Stimulated activated CD8-positive, alpha-beta memory T cell treated with anti-CD3 and anti-CD28 coated beads, Interleukin-15, amount 100 ng/mL, for 1 hour (primary cell): ENCODE results near the gene PLEKHN1.
A peak's percentile ranks its signal among the peaks of the same experiment; 100 is the strongest.
"Not testable (repeated sequence)": the region's sequence is repeated elsewhere in the genome, so short reads cannot be mapped to it uniquely, and the experiment has no call there.

ENCODE experiments used
- DNase-seq: peaks from one replicate; pipeline ENCODE4 v3.0.0-alpha.2; 2020; ENCODE audit warnings: low read depth

Gene PLEKHN1

DNA sequence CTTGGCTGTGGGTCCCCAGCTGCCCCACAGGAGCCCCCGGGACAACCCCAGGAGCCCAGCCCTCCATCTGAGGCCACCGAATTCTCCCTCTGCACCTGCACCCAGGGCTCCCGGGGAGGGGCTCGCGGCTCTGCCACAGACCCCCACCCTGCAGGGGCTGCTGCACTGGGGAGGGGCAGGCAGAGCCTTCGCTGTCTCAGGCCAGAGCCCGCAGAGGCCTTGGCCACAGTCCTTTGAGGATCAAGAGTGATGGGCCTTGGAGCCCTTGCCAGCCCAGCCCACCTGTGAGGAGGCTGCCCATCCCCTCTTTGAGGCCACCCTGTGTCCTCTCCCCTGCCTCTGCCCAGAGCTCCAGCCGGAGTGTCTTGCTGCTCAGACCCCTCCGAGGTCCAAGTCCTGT, 9.1 kb downstream of the PLEKHN1 start:
- DNase-seq = no peak

DNA sequence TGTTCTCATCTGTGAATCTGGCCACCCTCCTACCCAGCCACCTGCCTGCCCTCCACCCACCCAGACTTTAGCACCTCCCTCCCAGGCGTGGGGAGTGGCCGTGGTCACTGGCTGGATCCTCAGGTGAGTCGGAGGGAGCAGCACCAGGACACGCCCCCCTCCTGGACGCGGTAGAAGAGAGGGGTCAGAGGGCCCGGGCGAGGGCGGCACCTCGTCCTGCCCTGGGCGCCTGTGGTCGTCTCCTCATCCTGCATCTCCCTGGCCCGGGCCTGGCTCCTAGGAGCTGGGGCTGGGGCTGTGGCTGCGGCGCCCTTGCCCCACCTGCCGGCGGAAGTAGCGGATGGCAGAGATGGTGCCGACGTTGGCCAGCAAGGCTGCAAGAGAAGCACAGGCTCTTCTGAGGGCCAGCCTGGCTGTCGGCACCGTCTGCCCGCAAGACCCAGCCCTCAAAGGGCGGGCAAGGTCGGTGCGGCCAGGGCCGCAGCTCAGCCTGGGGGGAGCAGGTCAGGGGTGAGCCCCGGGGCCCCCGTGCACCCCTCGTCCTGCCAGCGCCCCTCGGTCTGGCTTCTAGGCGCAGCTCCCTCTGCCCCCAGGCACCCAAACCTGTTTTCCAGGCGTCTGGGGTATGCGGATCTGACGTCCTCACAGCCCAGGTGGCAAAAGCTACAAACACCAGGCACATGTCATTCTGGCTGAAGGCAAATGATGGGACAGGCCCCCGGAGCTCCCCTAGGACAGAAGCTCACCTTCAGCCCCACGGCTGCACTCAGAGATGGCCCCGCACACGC, 9.8 kb downstream of the PLEKHN1 start:
- DNase-seq = peak; percentile 39

DNA sequence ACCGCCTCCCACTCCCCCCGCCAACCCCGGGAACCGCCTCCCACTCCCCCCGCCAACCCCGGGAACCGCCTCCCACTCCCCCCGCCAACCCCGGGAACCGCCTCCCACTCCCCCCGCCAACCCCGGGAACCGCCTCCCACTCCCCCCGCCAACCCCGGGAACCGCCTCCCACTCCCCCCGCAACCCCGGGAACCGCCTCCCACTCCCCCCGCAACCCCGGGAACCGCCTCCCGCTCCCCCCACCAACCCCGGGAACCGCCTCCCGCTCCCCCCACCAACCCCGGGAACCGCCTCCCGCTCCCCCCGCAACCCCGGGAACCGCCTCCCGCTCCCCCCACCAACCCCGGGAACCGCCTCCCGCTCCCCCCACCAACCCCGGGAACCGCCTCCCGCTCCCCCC, 10.5 kb downstream of the PLEKHN1 start:
- DNase-seq = not testable (repeated sequence)

DNA sequence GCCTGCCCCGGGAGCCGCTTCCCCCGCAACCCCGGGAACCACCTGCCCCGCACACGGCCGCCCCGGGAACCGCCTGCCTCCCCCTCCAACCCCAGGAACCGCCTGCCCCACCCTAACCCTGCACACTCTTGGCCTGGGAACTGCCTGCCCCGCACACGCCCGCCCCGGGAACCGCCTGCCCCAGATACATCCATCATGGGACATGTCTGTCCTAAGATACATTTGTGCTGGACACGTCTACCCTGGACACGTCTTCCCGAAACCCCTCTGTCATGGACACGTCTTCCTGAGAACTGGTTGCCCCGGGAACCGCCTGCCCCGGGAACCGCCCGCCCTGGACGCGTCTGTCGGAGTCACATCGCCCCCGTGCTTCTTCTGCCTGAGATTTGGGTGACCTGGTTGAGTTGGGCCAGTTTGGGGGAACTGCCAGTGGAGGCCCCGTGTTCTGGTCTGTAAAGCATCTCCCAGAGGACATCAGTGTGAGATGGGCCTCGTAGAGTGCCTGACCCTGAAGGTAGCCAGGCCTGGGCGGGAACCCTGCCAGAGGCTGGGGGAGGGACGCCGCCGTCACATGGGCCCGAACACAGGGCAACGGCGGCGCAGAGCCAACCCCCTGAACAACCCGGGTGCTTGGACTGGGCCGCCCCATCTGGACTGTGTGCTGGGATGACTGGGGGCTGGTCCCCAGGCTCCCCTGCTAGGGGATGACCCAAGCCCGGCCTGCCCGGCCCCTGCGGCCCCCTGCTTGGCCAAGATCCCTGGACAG, 12.0 kb downstream of the PLEKHN1 start:
- no peak for DNase-seq

DNA sequence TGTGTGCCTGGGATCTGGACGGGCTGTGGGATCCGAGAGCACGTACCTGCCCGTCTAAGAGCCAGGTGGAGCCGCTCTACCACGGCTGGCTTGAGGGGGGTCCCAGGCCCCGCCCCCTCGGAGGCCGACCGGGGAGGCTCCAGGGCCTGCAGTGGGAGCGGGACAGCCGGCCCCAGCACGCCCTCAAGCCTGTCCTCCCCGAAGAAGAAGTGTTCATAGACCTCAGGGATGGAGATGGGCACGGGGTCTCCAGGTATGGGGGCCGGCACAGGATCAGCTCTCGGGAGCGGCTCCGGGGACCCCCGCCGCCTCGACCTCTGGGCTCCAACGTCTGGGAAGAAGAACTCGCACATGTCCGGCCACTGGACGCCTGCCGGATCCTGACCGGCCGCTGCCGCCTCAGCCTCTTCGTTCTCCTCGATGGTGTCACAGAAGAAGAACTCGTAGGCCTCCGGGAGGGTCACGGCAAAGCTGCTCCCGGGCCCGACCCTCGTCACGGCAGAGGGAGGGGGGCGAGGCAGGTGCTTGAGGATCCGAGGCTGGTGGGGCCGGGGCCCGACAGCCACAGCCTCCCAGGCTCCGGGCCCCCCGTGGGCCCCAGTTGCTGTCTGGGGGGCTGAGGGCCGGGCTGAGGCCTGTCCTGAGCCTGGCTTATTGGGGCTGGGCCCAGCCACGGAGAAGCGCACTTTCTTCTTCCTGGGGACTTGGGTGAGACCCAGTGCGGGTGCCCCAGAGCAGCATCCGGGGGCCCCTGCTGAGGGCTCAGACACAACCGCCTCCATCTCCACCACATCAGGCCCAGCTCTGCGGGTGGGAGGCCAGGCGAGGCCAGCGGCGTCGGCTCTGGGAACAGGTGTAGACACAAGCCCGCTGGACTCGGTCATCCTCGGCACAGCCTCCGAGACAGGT, 12.8 kb downstream of the PLEKHN1 start:
- no peak for DNase-seq

DNA sequence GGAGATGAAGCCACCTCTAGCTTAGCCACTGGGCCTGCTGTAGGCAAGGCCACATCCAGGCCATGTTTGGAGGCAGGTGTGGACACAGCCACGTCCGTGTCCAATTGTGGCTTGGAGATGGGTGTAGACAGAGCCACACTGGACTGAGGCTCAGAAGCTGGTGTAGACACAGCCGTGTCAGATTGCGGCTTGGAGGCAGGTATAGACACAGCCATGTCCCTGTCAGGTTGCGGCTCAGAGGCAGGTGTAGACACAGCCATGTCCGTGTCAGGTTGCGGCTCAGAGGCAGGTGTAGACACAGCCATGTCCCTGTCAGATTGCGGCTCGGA, 13.4 kb downstream of the PLEKHN1 start:
- DNase-seq = no peak

DNA sequence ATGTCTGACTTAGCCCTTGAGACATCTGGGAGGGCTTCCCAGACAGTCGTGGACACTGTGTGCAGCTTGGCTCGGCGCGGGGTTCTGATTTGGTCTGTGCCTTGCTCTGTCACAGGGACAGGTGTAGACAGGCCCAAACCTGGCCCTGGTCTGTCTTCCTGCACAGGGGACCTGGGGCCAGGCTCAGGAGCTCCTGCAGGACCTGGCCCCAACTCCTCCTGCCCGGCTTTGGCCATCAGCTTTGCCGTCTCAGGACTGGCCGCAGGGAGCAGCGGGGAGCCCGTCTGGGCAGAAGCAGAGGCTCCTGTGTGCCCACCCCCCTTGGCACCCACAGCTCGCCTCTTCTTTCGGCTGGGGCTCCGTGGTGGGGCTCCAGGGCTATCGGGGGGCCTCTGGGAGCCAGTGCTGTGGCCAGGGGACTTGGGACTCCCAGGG, 13.9 kb downstream of the PLEKHN1 start:
- DNase-seq = no peak

DNA sequence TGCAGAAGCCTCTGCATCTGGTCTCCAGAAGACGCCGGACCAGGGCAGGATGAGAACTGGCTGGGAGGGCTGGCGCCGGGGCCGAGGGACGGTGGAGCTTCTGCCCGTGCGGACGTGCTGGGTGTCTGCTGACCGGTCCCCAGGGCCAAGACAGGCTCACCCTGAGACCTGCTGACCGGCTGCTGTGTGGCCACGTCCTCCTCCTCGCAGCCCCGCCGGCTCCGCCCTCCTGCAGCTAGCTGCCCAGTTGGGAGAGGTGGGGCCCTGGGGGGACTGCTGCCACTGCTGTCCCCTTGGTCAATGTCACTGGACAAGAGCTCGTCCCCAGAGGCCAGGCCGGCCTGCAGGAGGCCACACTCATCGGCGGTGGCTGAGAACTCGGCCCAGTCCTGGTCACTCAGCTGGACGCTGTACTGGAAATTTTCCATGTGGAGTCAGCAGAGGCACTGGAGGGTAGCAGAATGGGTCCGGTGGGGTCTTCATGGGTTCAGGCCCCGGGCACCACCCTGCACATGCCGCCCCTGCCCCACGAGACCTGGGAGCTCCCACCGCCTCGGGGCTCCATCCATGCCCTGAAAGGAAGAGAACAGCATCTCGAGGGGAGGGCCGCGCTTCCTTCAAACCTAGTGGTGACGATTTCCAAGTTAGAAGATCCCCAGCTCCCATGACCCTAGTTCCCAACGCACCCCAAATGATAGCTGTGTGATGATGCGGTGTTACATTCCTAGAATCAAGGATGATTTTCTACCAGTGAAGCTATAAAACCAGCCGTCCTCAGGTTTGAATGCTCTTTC, 14.5 kb downstream of the PLEKHN1 start:
- DNase-seq = no peak

DNA sequence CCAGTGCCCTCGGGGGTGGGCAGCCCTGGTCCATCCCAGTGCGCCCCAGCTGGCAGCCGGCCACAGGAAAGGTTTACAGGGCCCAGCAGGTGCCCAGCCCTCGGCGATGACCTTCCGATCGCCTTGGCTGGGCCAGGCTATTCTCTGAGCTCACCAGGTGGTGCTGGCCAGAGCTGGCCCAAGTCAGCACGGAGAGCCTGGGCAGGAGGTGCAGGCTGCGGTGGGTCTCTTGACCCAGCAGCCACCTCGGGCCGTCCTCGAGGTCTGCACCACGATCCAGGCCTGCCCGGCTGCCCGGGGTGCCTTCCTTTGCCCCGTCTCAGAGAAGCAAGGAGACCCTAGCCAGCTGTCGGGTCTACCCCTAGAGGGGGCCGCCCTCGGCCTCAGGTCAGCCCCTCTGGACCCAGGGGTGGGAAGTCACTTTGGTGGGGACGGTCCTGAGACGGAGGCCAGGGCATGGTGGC, 15.2 kb downstream of the PLEKHN1 start:
- no peak for DNase-seq

DNA sequence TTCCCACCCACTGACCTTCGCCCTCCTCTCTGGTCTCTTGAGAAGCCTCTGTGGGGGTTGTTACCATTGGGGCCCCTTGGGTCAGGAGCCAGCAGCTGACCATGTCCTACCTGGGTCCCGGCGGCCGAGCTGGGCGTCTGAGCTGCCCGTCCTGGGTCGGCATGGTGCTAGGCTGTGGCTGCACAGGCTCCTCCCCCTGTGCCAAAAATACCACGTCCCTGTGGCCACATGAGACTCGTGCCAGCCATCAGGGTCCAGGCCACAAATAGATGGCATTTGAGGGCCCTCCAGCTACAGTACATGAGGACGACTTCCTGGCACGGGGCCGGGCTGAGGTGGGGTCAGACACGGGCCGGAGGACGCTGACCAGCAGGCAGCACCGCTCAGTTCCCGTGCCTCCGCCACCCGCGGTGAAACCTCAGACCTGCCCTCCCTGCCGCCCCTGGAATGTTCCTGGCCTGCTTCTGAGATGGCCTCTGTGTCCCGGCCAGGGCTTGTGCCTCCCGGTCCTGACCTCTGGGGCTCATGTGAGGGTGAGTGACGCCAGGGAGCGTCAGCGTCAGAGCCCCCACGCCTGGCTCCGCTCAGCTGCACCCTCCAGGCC, 15.8 kb downstream of the PLEKHN1 start, which contains the start of gene PERM1:
Gene PERM1 (minus strand): TSS at position 139 of the 604 bp plus-strand sequence. CDS start 1,064 bp downstream, outside the sequence.
- DNase-seq = no peak

DNA sequence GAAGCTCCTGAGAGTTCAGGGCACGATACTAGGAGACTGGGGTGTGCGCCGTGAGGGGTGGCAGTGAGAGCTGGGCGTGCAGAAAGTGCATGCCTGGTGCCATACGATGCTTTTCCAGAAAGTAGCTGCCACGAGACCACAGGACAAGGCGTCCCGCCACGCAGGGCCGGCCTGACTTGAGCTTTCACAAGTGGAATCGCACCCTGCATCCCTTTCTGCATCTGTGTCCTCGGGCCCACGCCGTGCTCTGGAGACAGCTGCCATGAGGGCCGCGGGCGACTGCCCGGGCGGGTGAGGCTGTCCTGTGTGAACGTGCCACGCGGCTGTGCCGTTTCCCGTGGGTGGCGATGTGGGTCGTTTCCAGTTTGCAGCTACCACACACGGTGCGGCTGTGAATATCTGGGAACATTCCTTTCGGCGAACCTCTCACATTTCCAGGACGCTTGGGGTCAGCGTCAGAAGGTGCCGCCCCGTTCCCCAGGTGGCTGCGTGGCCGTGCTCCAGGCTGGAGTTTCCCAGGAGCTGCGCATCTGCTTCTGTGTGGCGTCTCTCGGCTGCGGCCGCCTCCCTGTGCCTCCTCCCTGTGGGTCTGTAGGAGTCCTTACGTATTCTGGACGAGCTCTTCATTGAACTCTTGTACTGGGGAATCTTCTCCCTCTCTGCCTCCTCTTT, 16.6 kb downstream of the PLEKHN1 start:
- DNase-seq = no peak

DNA sequence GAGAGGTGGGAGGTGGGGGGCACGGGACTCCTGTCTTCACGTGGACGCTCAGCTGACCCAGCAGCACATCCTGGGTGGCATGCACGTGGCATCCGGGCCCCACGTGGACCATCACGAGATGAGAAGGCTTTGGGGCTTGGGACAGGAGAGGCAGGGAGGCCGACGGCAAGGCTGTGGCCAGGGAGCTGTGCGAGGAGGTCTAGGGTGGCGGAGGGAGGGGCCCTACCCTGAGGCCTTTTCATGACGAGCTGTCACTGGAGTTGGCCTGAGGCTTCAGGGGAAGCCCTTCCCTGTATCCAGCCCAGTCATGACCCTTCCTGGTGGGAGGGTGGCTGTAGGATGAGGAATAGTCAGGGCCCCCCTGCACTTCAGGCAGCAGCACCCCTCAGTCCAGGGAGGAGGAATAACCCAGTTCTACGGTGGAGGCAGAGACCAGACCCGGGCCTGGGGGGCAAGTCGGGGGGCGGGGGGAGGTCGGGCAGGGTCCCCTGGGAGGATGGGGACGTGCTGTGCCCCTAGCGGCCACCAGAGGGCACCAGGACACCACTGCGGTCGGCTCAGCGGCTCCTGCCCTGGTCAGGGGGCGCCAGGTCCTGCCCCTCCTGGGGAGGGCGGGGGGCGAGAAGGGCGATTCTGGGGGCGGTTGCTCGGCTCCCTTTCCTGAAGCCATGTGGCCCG, 17.7 kb downstream of the PLEKHN1 start:
- DNase-seq = peak; percentile 42

DNA sequence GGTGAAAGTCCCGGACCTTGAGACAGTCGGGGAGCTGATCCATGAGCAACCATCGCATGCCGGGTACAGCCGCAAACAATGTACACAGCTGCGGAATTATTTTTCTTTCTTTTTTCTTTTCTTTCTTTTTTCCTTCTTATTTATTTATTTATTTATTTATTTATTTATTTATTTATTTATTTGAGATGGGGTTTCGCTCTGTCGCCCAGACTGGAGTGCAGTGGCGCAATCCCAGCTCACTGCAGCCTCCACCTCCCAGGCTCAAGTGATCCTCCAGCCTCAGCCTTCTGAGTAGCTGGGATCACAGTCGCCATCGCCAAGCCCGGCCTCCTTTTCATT, 18.2 kb downstream of the PLEKHN1 start:
- no peak for DNase-seq

DNA sequence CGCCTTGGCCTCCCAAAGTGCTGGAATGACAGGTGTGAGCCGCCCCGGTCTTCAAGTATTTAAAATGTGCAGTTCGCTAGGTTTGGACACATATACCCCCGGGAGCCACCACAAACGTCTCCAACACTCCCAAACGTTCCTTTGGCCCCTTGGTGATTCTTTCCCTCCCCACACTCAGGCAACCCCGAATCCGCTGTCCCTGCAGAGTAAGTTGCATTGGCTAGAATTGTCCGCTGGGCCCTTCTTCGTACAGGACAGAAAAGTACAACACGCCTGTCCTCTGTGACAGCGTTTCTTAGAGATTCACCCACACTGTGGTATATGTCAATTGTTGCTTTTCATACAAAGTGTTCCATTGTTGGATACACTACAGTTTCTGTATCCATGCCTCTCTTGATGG, 18.8 kb downstream of the PLEKHN1 start:
- DNase-seq = no peak

DNA sequence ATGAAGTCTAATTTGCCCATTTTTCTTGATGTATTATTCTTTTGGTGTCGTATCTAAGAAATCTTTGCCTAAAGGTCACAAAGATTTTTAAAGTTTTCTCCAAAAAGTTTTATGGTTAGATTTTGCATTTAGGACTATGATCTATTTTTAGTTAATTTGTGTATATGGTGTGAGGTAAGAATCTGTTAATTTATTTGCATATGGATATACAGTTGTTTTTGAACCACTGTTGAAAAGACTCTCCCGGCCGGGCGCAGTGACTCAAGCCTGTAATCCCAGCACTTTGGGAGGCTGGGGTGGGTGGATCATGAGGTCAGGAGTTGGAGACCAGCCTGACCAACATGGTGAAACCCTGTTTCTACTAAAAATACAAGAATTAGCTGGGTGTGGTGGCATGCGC, 21.8 kb downstream of the PLEKHN1 start:
- DNase-seq = not testable (repeated sequence)

DNA sequence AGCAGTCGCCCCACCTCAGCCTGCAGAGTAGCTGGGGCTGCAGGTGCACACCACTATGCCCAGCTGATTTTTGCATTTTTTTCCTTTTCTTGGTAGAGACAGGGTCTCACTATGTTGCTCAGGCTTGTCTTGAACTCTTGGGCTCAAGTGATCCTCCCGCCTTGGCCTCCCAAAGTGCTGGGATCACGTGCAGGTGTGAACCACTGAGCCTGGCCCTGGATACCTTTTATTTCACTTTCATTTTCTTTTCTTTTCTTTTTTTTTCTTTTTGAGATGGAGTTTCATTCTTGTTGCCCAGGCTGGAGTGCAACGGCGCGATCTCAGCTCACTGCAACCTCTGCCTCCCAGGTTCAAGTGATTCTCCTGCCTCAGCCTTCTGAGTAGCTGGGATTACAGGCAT, 25.0 kb downstream of the PLEKHN1 start:
- DNase-seq = not testable (repeated sequence)

DNA sequence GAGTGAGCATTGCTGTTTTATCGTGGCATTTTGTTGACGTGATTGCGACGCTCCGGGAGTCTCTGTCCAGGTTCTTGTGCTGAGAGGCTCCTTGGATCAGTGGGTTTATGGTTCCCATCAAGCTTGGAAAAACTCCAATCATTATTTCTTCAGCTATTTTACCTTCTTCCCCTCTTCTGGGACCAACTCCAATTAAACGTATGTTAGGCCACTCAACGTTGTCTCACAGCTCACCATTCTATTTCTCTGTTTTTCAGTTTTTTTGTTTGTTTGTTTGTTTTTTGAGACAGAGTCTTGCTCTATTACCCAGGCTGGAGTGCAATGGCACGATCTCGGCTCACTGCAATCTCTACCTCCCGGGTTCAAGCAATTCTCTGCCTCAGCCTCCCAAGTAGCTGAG, 25.6 kb downstream of the PLEKHN1 start:
- no peak for DNase-seq

DNA sequence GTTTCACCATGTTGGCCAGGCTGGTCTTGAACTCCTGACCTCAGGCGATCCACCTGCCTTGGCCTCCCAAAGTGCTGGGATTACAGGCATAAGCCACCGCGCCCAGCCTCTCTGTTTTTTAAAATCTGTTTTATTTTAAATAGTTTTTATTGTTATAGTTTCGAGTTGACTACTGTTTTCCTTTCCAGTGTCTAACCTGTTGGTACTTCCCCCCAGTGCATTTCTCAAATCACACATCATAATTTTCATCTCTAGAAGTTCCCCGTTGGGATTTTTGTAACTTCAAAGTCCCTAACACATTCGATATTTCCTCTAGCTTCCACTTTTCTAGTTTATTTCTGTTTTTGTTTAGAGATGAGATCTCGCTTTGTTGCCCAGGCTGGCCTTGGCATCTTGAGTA, 26.1 kb downstream of the PLEKHN1 start:
- DNase-seq = no peak

DNA sequence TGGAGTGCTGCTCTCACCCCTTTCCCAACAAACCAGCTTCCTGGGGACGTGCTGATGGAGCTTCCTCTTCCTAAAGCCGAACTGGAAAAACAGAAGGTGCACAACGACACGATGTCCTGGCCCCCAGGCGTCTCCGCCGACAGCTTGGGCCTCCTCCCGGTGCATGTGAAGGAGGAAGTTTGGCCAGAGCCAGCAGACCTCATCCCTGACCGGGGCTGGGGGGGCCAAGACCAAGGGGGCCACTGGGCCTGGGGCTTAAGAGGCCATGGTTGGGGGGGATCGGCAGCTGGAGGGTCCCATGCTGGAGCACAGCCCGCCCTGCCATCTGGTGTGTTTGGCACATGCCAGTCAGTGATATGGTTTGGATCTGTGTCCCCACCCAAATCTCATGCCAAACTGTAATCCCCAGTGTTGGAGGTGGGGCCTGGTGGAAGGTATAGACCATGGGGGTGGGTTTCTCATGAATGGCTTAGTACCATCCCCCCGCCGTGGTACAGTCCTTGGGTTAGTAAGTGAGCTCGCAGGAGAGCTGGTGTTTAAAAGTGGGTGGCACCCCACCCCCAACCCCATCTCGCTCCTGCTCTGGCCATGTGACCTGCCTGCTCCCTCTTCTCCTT, 27.2 kb downstream of the PLEKHN1 start:
- DNase-seq = no peak

DNA sequence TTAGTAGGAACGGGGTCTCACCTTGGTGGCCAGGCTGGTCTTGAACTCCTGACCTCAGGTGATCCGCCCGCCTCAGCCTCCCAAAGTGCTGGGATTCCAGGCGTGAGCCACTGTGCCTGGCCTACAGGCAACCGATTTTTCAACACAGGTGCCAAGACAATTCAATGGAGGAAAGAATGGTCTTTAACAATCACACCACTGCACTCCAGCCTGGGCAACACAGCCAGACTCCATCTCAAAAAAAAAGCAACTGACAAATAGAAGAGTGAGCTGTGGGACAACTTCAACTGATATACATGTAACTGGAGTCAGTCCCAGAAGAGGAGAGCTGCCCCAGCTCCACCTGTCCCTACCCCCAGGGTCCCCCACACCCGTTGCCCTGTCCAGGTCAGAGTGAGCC, 28.3 kb downstream of the PLEKHN1 start:
- DNase-seq = not testable (repeated sequence)
